GM19328 (cell line): ENCODE measurements around the gene PTPRO.

ENCODE experiments used
- ATAC-seq: cut with Tn5 transposase; IDR thresholded peaks from one replicate; pipeline ENCODE4 v1.9.1; 2021; ENCODE audit warnings: mild to moderate bottlenecking, moderate library complexity; ENCODE audit not compliant: unreplicated experiment

Gene PTPRO

GRCh38 chr12:15346488-15346887 lies 24.2 kb downstream of the PTPRO start:
- ATAC-seq: no peak

GRCh38 chr12:15350643-15351042 lies 28.3 kb downstream of the PTPRO start:
- ATAC-seq: no peak

GRCh38 chr12:15355766-15356165 lies 33.5 kb downstream of the PTPRO start:
- ATAC-seq: no peak

- no peak for ATAC-seq
Measured at GRCh38 chr12:15356951-15357364, 34.6 kb downstream of the PTPRO start.

- ATAC-seq: no peak
Measured at GRCh38 chr12:15364221-15365160, 42.2 kb downstream of the PTPRO start.

GRCh38 chr12:15368812-15369211 lies 46.5 kb downstream of the PTPRO start:
- no peak for ATAC-seq

- no peak for ATAC-seq
Measured at GRCh38 chr12:15372352-15372751, 50.0 kb downstream of the PTPRO start.

- ATAC-seq: no peak
Measured at GRCh38 chr12:15387772-15388171, 65.5 kb downstream of the PTPRO start.

GRCh38 chr12:15389561-15389960 lies 67.3 kb downstream of the PTPRO start:
- no peak for ATAC-seq

- no peak for ATAC-seq
Measured at GRCh38 chr12:15393037-15393436, 70.7 kb downstream of the PTPRO start.

GRCh38 chr12:15393995-15394394 lies 71.7 kb downstream of the PTPRO start:
- ATAC-seq: no peak

GRCh38 chr12:15404485-15404884 lies 82.2 kb downstream of the PTPRO start:
- ATAC-seq: no peak

- ATAC-seq: no peak
Measured at GRCh38 chr12:15405606-15406005, 83.3 kb downstream of the PTPRO start.

- no peak for ATAC-seq
Measured at GRCh38 chr12:15407025-15407424, 84.7 kb downstream of the PTPRO start.

- no peak for ATAC-seq
Measured at GRCh38 chr12:15411842-15412241, 89.5 kb downstream of the PTPRO start.

GRCh38 chr12:15417691-15418090 lies 95.4 kb downstream of the PTPRO start:
- ATAC-seq: no peak

- ATAC-seq: no peak
Measured at GRCh38 chr12:15423629-15424028, 101.3 kb downstream of the PTPRO start.

GRCh38 chr12:15427913-15428312 lies 105.6 kb downstream of the PTPRO start:
- no peak for ATAC-seq

- ATAC-seq: no peak
Measured at GRCh38 chr12:15428632-15429031, 106.3 kb downstream of the PTPRO start.

GRCh38 chr12:15429262-15429661 lies 107.0 kb downstream of the PTPRO start:
- ATAC-seq: no peak

- ATAC-seq: no peak
Measured at GRCh38 chr12:15435597-15435996, 113.3 kb downstream of the PTPRO start.

GRCh38 chr12:15439459-15439858 lies 117.2 kb downstream of the PTPRO start:
- ATAC-seq: no peak

GRCh38 chr12:15443050-15443449 lies 120.7 kb downstream of the PTPRO start:
- no peak for ATAC-seq
